NCI-H2029 treated with DMSO at 0.1 percent for 48 hours (cell line): ENCODE results near the gene IQCF5.
"Not testable (repeated sequence)": the region's sequence is repeated elsewhere in the genome, so short reads cannot be mapped to it uniquely, and the experiment has no call there.

Source experiments
- DNase-seq: peaks from one replicate; lab custom pipeline; 2025; lab: John Stamatoyannopoulos, UW

IQCF5 gene

GRCh38 chr3:51875501-51875900 lies at the start of gene IQCF5:
TSS of gene IQCF5 (minus strand) at chr3:51875601. CDS start at chr3:51875531, 70 bp downstream.
- DNase-seq = no peak

GRCh38 chr3:51921081-51921578 lies 45.7 kb upstream of the IQCF5 start:
- no peak for DNase-seq

- DNase-seq = no peak
Observed at GRCh38 chr3:51916418-51916817, 41.0 kb upstream of the IQCF5 start.

- no peak for DNase-seq
Observed at GRCh38 chr3:51908026-51908425, 32.6 kb upstream of the IQCF5 start.

GRCh38 chr3:51904034-51904823 lies 28.8 kb upstream of the IQCF5 start:
- DNase-seq = no peak

- DNase-seq = not testable (repeated sequence)
Observed at GRCh38 chr3:51902361-51902760, 27.0 kb upstream of the IQCF5 start.

GRCh38 chr3:51900043-51900442 lies 24.6 kb upstream of the IQCF5 start:
- DNase-seq = not testable (repeated sequence)

- no peak for DNase-seq
Observed at GRCh38 chr3:51897391-51897790, 22.0 kb upstream of the IQCF5 start.

- DNase-seq = no peak
Observed at GRCh38 chr3:51896607-51897305, 21.4 kb upstream of the IQCF5 start.

GRCh38 chr3:51894939-51895338 lies 19.5 kb upstream of the IQCF5 start:
- no peak for DNase-seq

- DNase-seq = no peak
Observed at GRCh38 chr3:51894391-51894790, 19.0 kb upstream of the IQCF5 start.

- DNase-seq = no peak
Observed at GRCh38 chr3:51891242-51892039, 16.0 kb upstream of the IQCF5 start.

- DNase-seq = no peak
Observed at GRCh38 chr3:51888463-51889105, 13.2 kb upstream of the IQCF5 start.

- DNase-seq = no peak
Observed at GRCh38 chr3:51887620-51888019, 12.2 kb upstream of the IQCF5 start.

GRCh38 chr3:51886447-51886846 lies 11.0 kb upstream of the IQCF5 start:
- DNase-seq = no peak

- no peak for DNase-seq
Observed at GRCh38 chr3:51879937-51880336, 4.5 kb upstream of the IQCF5 start.

- no peak for DNase-seq
Observed at GRCh38 chr3:51876186-51876585, 785 bp upstream of the IQCF5 start.

GRCh38 chr3:51874889-51875288 lies 512 bp downstream of the IQCF5 start:
- no peak for DNase-seq

- DNase-seq = no peak
Observed at GRCh38 chr3:51874411-51874810, 990 bp downstream of the IQCF5 start.

GRCh38 chr3:51873876-51874275 lies 1.5 kb downstream of the IQCF5 start:
- no peak for DNase-seq

- no peak for DNase-seq
Observed at GRCh38 chr3:51873253-51873766, 2.1 kb downstream of the IQCF5 start.

- DNase-seq = no peak
Observed at GRCh38 chr3:51869304-51869703, 6.1 kb downstream of the IQCF5 start.
